IPS-NIHi7 (cell line): Measurements from ENCODE around the gene HAUS1.
A peak's percentile ranks its signal among the peaks of the same experiment; 100 is the strongest.
"Not testable (repeated sequence)": the region's sequence is repeated elsewhere in the genome, so short reads cannot be mapped to it uniquely, and the experiment has no call there.

Experiments
- DNase-seq: peaks from one replicate; pipeline ENCODE4 v3.0.0; 2012; ENCODE audit warnings: mixed read lengths; ENCODE audit errors: extremely low spot score

The HAUS1 gene

GRCh38 chr18:46088501-46088900 is 15.7 kb upstream of the HAUS1 start:
- not testable (repeated sequence) for DNase-seq

DNA sequence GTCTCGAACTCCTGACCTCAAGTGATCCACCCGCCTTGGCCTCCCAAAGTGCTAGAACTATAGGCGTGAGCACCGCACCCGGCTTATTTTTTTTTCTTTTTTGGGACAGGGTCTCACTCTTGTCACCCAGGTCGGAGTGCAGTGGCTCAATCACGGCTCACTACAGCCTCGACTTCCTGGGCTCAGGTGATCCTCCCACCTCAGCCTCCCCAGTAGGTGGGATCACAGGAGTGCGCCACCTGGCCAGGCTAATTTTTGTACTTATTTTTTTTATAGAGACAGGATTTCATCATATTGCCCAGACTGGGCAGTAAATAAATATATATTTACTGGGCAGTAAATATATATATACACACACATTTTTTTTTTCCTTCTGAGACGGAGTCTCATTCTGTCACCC is 8.7 kb upstream of the HAUS1 start:
- no peak for DNase-seq

DNA sequence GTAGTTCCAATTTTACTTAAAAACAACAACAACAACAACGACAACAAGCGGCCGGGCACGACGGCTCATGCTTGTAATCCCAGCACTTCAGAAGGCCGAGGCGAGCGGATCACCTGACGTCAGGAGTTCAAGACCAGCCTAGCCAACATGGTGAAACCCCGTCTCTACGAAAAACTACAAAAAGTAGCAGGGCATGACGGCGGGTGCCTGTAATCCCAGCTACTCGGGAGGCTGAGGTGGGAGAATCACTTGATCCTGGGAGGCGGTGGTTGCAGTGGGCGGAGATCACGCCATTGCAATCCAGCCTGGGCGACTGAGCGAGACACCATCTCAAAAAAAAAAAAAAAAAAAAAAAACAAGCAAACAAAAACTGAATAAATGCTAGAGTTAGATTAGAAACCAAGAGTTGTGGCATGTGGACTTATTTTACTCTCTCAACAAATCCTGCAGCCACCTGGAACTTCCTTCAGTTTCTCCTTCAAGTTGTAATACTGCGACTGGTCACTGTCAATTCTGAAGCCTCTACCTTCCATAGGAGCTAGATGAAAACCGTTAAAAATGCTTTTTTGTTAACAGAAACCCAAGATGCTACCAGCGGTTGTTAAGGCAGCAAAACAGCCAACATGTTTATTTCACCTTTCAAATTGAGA is 7.4 kb upstream of the HAUS1 start:
- no peak for DNase-seq

GRCh38 chr18:46097431-46097800 is 6.8 kb upstream of the HAUS1 start:
- DNase-seq, result no peak

- DNase-seq, result peak; percentile 87
Measured at GRCh38 chr18:46097801-46098615, 6.2 kb upstream of the HAUS1 start, which contains the start of gene ATP5F1A. TSS of gene ATP5F1A (minus strand) at chr18:46098296. CDS start at chr18:46098231, 65 bp downstream.

- DNase-seq, result no peak
Measured at GRCh38 chr18:46098616-46098933, 5.6 kb upstream of the HAUS1 start.

- DNase-seq, result no peak
Measured at GRCh38 chr18:46099463-46099862, 4.7 kb upstream of the HAUS1 start.

GRCh38 chr18:46109386-46109785 is 5.2 kb downstream of the HAUS1 start:
- DNase-seq, result no peak

DNA sequence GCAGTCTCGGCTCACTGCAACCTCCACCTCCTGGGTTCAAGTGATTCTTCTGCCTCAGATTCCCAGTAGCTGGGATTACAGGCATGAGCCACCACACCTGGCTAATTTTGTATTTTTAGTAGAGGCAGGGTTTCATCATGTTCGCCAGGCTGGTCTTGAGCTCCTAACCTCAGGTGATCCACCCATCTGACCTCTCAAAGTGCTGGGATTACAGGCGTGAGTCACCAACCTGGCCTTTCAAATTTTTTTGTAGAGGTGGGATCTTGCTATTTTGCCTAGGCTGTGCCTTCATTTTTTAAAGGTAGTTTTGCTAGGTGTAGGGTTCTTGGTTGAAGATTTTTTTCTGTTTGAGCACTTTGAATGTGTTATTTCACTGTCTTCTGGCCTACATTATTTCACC is 6.2 kb downstream of the HAUS1 start:
- no peak for DNase-seq

GRCh38 chr18:46113751-46114150 is 9.6 kb downstream of the HAUS1 start:
- DNase-seq, result no peak

GRCh38 chr18:46126625-46127024 is 22.4 kb downstream of the HAUS1 start:
- DNase-seq, result not testable (repeated sequence)

GRCh38 chr18:46130061-46130460 is 25.9 kb downstream of the HAUS1 start:
- DNase-seq, result no peak

DNA sequence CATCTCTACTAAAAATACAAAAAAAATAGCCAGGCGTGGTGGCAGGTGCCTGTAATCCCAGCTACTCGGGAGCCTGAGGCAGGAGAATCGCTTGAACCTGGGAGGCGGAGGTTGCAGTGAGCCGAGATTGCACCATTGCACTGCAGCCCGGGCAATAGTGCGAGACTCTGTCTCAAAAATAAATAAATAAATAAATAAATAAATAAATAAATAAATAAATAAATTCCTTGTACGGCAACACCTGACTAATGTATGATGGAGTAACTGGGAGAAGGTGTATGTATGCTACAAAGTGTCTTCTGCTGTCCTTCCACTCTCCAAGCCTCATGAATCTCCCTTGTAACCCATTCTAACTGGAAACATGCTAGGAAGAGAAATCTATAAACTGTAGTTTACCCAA is 26.4 kb downstream of the HAUS1 start:
- DNase-seq, result not testable (repeated sequence)

GRCh38 chr18:46133534-46133933 is 29.3 kb downstream of the HAUS1 start:
- DNase-seq, result no peak

- no peak for DNase-seq
Measured at GRCh38 chr18:46134920-46135675, 30.9 kb downstream of the HAUS1 start.

DNA sequence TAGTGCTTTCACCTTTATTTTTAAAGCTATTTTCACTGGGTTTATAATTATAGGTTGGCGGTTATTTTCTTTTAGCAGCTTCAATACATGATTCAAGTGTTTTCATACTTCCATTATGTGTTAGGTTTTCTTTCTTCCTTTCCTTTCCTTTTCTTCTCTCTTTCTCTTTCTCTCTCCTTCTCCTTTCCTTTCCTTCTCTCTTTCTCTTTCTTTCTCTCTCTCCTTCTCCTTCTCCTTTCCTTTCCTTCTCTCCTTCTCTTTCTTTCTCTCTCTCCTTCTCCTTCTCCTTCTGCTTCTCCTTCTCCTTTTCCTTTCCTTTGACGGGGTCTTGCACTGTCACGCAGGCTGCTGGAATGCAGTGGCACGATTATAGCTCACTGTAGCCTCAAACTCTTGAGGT is 36.0 kb downstream of the HAUS1 start:
- DNase-seq, result no peak

DNA sequence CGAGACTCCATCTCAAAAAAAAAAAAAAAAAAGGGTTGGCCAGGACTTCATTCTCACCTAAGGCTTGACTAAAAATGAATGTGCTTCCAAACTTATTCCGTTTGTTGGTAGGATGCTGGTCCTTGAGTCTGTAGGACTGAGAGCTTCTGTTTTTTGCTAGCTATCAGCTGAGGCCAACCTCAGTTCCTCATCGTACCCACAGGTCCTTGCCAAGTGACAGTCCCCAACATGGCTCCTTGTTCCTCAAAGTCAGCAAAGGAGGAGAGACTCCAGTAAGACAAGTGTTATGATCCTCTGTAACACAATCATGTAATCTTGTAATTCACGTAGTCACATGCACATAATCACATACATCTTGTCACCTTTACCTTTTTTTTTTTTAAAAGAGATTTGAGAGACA is 37.0 kb downstream of the HAUS1 start:
- no peak for DNase-seq

DNA sequence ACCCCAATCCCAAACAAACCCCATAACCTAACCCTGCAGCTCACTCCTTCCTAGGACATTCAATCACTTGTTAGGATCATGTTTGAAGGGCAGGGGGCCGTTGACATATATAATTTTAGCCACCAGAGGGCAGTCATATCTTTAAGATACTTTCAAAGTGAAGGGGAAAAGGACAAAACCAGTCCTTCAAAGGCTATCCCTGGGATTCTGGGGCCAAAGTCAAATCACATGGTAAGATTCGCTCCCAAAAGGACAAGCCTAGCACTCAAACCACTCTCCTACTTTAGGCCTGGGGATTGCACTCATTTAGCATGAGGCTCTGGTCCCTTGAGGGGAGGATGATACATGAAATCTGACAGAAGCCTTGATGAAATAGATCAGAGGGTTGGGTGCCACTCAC is 44.6 kb downstream of the HAUS1 start:
- peak; percentile 75 for DNase-seq

GRCh38 chr18:46152436-46152807 is 48.2 kb downstream of the HAUS1 start:
- no peak for DNase-seq

DNA sequence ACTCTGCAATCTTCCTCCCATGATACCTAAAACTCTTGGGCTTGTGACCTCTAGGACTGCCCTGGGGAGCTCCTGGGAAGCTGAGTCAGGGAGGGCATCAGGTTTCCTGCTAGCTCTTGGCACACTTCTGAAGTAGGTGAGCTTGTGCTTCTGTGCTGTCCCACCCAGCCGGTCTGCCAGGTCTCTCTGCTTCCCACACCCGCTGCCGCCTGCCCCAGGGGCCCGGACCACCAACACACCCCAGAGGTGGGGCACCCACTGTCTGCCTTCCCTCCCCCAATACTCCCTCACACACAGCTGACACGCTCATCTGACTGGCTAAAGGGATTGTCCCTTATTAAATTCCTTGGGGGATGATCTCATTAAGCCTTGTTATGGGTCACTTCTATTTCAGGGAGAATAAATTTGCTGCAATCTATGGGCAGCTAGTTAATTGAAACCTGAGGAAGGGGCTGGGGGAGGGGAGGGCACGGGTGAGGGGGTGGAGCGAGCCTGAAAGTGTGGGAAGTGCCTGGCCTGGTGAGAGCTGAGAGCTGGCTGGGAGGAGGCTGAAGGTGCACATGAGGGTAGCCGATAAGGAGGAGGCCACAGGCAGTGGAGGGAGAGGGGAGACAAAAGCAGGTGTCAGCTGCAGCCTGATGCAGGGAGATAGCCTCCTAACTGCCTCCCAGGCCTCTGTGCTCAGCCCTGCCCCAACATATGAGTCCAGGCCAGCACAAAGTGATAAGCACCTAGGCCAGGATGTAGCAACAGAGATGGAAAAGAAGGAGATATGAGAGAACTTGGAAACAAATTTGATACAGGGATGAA is 48.8 kb downstream of the HAUS1 start:
- DNase-seq, result peak; percentile 53

- peak; percentile 18 for DNase-seq
Measured at GRCh38 chr18:46155641-46156051, 51.5 kb downstream of the HAUS1 start.
